A549 treated with DMSO at 1 μM for 4 hours (cell line): ENCODE data around the gene TMX3. TPM values are rescaled to one million over a fixed set of nuclear protein-coding genes. Genes with fewer than 3 reads are reported as not detected.

Experiments used
- total RNA-seq: library from RNA; stranded (reverse); fragments of 200-300 nt; extraction: Qiagen RNA extraction; gene quantifications from 5 replicates; pipeline ENCODE4 v1.2.3, GENCODE V29; 2022; ENCODE audit warnings: low read depth

TMX3 gene, protein sequence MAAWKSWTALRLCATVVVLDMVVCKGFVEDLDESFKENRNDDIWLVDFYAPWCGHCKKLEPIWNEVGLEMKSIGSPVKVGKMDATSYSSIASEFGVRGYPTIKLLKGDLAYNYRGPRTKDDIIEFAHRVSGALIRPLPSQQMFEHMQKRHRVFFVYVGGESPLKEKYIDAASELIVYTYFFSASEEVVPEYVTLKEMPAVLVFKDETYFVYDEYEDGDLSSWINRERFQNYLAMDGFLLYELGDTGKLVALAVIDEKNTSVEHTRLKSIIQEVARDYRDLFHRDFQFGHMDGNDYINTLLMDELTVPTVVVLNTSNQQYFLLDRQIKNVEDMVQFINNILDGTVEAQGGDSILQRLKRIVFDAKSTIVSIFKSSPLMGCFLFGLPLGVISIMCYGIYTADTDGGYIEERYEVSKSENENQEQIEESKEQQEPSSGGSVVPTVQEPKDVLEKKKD
- total RNA-seq, result 18.4 to 26.8 TPM (median 23.0 TPM) in 5 replicates

GRCh38 chr18:68714712-68715496 lies at the start of gene TMX3:
TMX3 (minus strand) TSS chr18:68715108; CDS start chr18:68714981, 127 bp downstream.

Other genes starting within 250 kb of the TMX3 start
- 0.19 to 0.55 TPM (median 0.27 TPM) in 5 replicates for gene CCDC102B, start 83.0 kb upstream of the TMX3 start, total RNA-seq